Measurements from ENCODE around the gene OR56B1.

The OR56B1 gene

GRCh38 chr11:5726351-5726750, 9.9 kb upstream of the OR56B1 start:
- Histone ChIP-seq H3K36me3 (ENCODE audit: control insufficient read depth in 1 of 2, insufficient read depth in 2 of 2, low read length in 2 of 2) (no peaks in the 10 kb centered on the region), H3K27me3 (ENCODE audit: control insufficient read depth in 1 of 2, insufficient read depth in 2 of 2, low read length in 2 of 2) (peaks cover 0 to 3% of the 10 kb centered on the region in 2 donors), H3K9ac (ENCODE audit: low read depth in 1 of 2, low read length in 2 of 2) (no peak overlapping the region), H3K4me3 (ENCODE audit: low read depth in 1 of 2, low read length in 2 of 2) (no peak overlapping the region), H3K4me1 (ENCODE audit: control insufficient read depth in 1 of 2, insufficient read depth in 2 of 2, low read length in 2 of 2) (no peaks in the 10 kb centered on the region), H3K27ac (ENCODE audit: low read depth, low read length) (no peak overlapping the region), H3K9me3 (ENCODE audit: control insufficient read depth in 1 of 2, low read length in 2 of 2) (no peaks in the 10 kb centered on the region)

GRCh38 chr11:5727691-5728090, 8.6 kb upstream of the OR56B1 start:
- Histone ChIP-seq H3K36me3 (ENCODE audit: control insufficient read depth in 1 of 2, insufficient read depth in 2 of 2, low read length in 2 of 2) (no peaks in the 10 kb centered on the region), H3K27ac (ENCODE audit: low read depth, low read length) (no peak overlapping the region), H3K4me1 (ENCODE audit: control insufficient read depth in 1 of 2, insufficient read depth in 2 of 2, low read length in 2 of 2) (no peaks in the 10 kb centered on the region), H3K27me3 (ENCODE audit: control insufficient read depth in 1 of 2, insufficient read depth in 2 of 2, low read length in 2 of 2) (peaks cover 0 to 3% of the 10 kb centered on the region in 2 donors), H3K9me3 (ENCODE audit: control insufficient read depth in 1 of 2, low read length in 2 of 2) (no peaks in the 10 kb centered on the region), H3K4me3 (ENCODE audit: low read depth in 1 of 2, low read length in 2 of 2) (no peak overlapping the region), H3K9ac (ENCODE audit: low read depth in 1 of 2, low read length in 2 of 2) (no peak overlapping the region)

- Histone ChIP-seq H3K36me3 (ENCODE audit: control insufficient read depth in 1 of 2, insufficient read depth in 2 of 2, low read length in 2 of 2) (no peaks in the 10 kb centered on the region), H3K27ac (ENCODE audit: low read depth, low read length) (no peak overlapping the region), H3K9ac (ENCODE audit: low read depth in 1 of 2, low read length in 2 of 2) (no peak overlapping the region), H3K9me3 (ENCODE audit: control insufficient read depth in 1 of 2, low read length in 2 of 2) (no peaks in the 10 kb centered on the region), H3K4me3 (ENCODE audit: low read depth in 1 of 2, low read length in 2 of 2) (no peak overlapping the region), H3K4me1 (ENCODE audit: control insufficient read depth in 1 of 2, insufficient read depth in 2 of 2, low read length in 2 of 2) (no peaks in the 10 kb centered on the region), H3K27me3 (ENCODE audit: control insufficient read depth in 1 of 2, insufficient read depth in 2 of 2, low read length in 2 of 2) (no peaks in the 10 kb centered on the region)
These were observed 843 bp downstream of the OR56B1 start for GRCh38 chr11:5737091-5737490.

GRCh38 chr11:5737670-5738392, 1.6 kb downstream of the OR56B1 start:
- Histone ChIP-seq H3K9ac (ENCODE audit: low read depth in 1 of 2, low read length in 2 of 2) (no peak overlapping the region), H3K27me3 (ENCODE audit: control insufficient read depth in 1 of 2, insufficient read depth in 2 of 2, low read length in 2 of 2) (no peaks in the 10 kb centered on the region), H3K27ac (ENCODE audit: low read depth, low read length) (no peak overlapping the region), H3K4me3 (ENCODE audit: low read depth in 1 of 2, low read length in 2 of 2) (no peak overlapping the region), H3K4me1 (ENCODE audit: control insufficient read depth in 1 of 2, insufficient read depth in 2 of 2, low read length in 2 of 2) (no peaks in the 10 kb centered on the region), H3K36me3 (ENCODE audit: control insufficient read depth in 1 of 2, insufficient read depth in 2 of 2, low read length in 2 of 2) (no peaks in the 10 kb centered on the region), H3K9me3 (ENCODE audit: control insufficient read depth in 1 of 2, low read length in 2 of 2) (no peaks in the 10 kb centered on the region)

- H3K4me1 ChIP-seq (ENCODE audit: control insufficient read depth in 1 of 2, insufficient read depth in 2 of 2, low read length in 2 of 2): no peaks in the 10 kb centered on the region
- H3K9ac ChIP-seq (ENCODE audit: low read depth in 1 of 2, low read length in 2 of 2): no peak overlapping the region
- no peak overlapping the region for H3K4me3 ChIP-seq (ENCODE audit: low read depth in 1 of 2, low read length in 2 of 2)
- H3K27me3 ChIP-seq (ENCODE audit: control insufficient read depth in 1 of 2, insufficient read depth in 2 of 2, low read length in 2 of 2): no peaks in the 10 kb centered on the region
- H3K36me3 ChIP-seq (ENCODE audit: control insufficient read depth in 1 of 2, insufficient read depth in 2 of 2, low read length in 2 of 2): no peaks in the 10 kb centered on the region
- no peak overlapping the region for H3K27ac ChIP-seq (ENCODE audit: low read depth, low read length)
- no peaks in the 10 kb centered on the region for H3K9me3 ChIP-seq (ENCODE audit: control insufficient read depth in 1 of 2, low read length in 2 of 2)
These were observed 2.2 kb downstream of the OR56B1 start for GRCh38 chr11:5738431-5738830.

GRCh38 chr11:5746614-5747013, 10.4 kb downstream of the OR56B1 start:
- Histone ChIP-seq H3K36me3 (ENCODE audit: control insufficient read depth in 1 of 2, insufficient read depth in 2 of 2, low read length in 2 of 2) (no peaks in the 10 kb centered on the region), H3K4me1 (ENCODE audit: control insufficient read depth in 1 of 2, insufficient read depth in 2 of 2, low read length in 2 of 2) (no peaks in the 10 kb centered on the region), H3K4me3 (ENCODE audit: low read depth in 1 of 2, low read length in 2 of 2) (no peak overlapping the region), H3K27ac (ENCODE audit: low read depth, low read length) (no peak overlapping the region), H3K27me3 (ENCODE audit: control insufficient read depth in 1 of 2, insufficient read depth in 2 of 2, low read length in 2 of 2) (no peaks in the 10 kb centered on the region), H3K9me3 (ENCODE audit: control insufficient read depth in 1 of 2, low read length in 2 of 2) (no peaks in the 10 kb centered on the region), H3K9ac (ENCODE audit: low read depth in 1 of 2, low read length in 2 of 2) (no peak overlapping the region)

- Histone ChIP-seq H3K4me1 (ENCODE audit: control insufficient read depth in 1 of 2, insufficient read depth in 2 of 2, low read length in 2 of 2) (no peaks in the 10 kb centered on the region), H3K9me3 (ENCODE audit: control insufficient read depth in 1 of 2, low read length in 2 of 2) (no peaks in the 10 kb centered on the region), H3K27me3 (ENCODE audit: control insufficient read depth in 1 of 2, insufficient read depth in 2 of 2, low read length in 2 of 2) (no peaks in the 10 kb centered on the region), H3K27ac (ENCODE audit: low read depth, low read length) (no peak overlapping the region), H3K36me3 (ENCODE audit: control insufficient read depth in 1 of 2, insufficient read depth in 2 of 2, low read length in 2 of 2) (no peaks in the 10 kb centered on the region), H3K4me3 (ENCODE audit: low read depth in 1 of 2, low read length in 2 of 2) (no peak overlapping the region), H3K9ac (ENCODE audit: low read depth in 1 of 2, low read length in 2 of 2) (no peak overlapping the region)
These were observed 13.6 kb downstream of the OR56B1 start for GRCh38 chr11:5749836-5750235.

- no peaks in the 10 kb centered on the region for H3K27me3 ChIP-seq (ENCODE audit: control insufficient read depth in 1 of 2, insufficient read depth in 2 of 2, low read length in 2 of 2)
These were observed 17.7 kb downstream of the OR56B1 start, which contains the start of gene OR52N4 for GRCh38 chr11:5753943-5754342. Gene OR52N4, plus strand, starts transcription at chr11:5754243. Its CDS starts 498 bp downstream, at chr11:5754741.

GRCh38 chr11:5767056-5767455, 30.8 kb downstream of the OR56B1 start:
- Histone ChIP-seq H3K9ac (ENCODE audit: low read depth in 1 of 2, low read length in 2 of 2) (no peak overlapping the region), H3K36me3 (ENCODE audit: control insufficient read depth in 1 of 2, insufficient read depth in 2 of 2, low read length in 2 of 2) (no peaks in the 10 kb centered on the region), H3K27me3 (ENCODE audit: control insufficient read depth in 1 of 2, insufficient read depth in 2 of 2, low read length in 2 of 2) (no peaks in the 10 kb centered on the region), H3K9me3 (ENCODE audit: control insufficient read depth in 1 of 2, low read length in 2 of 2) (no peaks in the 10 kb centered on the region), H3K4me3 (ENCODE audit: low read depth in 1 of 2, low read length in 2 of 2) (no peak overlapping the region), H3K4me1 (ENCODE audit: control insufficient read depth in 1 of 2, insufficient read depth in 2 of 2, low read length in 2 of 2) (no peaks in the 10 kb centered on the region), H3K27ac (ENCODE audit: low read depth, low read length) (no peak overlapping the region)

More at GRCh38 chr11:5753943-5754342, 17.7 kb downstream of the OR56B1 start, which contains the start of gene OR52N4:
- H3K27ac ChIP-seq (ENCODE audit: low read depth, low read length): no peak within 1 kb of the TSS
- H3K4me1 ChIP-seq (ENCODE audit: control insufficient read depth in 1 of 2, insufficient read depth in 2 of 2, low read length in 2 of 2): no peaks in the 10 kb centered on the region
- H3K36me3 ChIP-seq (ENCODE audit: control insufficient read depth in 1 of 2, insufficient read depth in 2 of 2, low read length in 2 of 2): no peaks in the 10 kb centered on the region
- H3K9me3 ChIP-seq (ENCODE audit: control insufficient read depth in 1 of 2, low read length in 2 of 2): no peaks in the 10 kb centered on the region
- H3K4me3 ChIP-seq (ENCODE audit: low read depth in 1 of 2, low read length in 2 of 2): no peak within 1 kb of the TSS
- H3K9ac ChIP-seq (ENCODE audit: low read depth in 1 of 2, low read length in 2 of 2): no peak within 1 kb of the TSS

- H3K36me3 ChIP-seq (ENCODE audit: control insufficient read depth in 1 of 2, insufficient read depth in 2 of 2, low read length in 2 of 2): no peaks in the 10 kb centered on the region
- H3K4me3 ChIP-seq (ENCODE audit: low read depth in 1 of 2, low read length in 2 of 2): no peak within 1 kb of the TSS
- no peak within 1 kb of the TSS for H3K9ac ChIP-seq (ENCODE audit: low read depth in 1 of 2, low read length in 2 of 2)
- no peaks in the 10 kb centered on the region for H3K27me3 ChIP-seq (ENCODE audit: control insufficient read depth in 1 of 2, insufficient read depth in 2 of 2, low read length in 2 of 2)
- no peaks in the 10 kb centered on the region for H3K9me3 ChIP-seq (ENCODE audit: control insufficient read depth in 1 of 2, low read length in 2 of 2)
- no peak within 1 kb of the TSS for H3K27ac ChIP-seq (ENCODE audit: low read depth, low read length)
- H3K4me1 ChIP-seq (ENCODE audit: control insufficient read depth in 1 of 2, insufficient read depth in 2 of 2, low read length in 2 of 2): no peaks in the 10 kb centered on the region
These were observed 47.0 kb downstream of the OR56B1 start, which contains the start of gene OR52N5 for GRCh38 chr11:5783255-5783654. Gene OR52N5, minus strand, starts transcription at chr11:5783355. Its CDS starts 4,721 bp downstream, at chr11:5778634.

Data from duodenal mucosa (tissue), 2 donors.